Measurements from ENCODE around the gene DIP2C.
A peak's percentile ranks its signal among the peaks of the same experiment; 100 is the strongest.

DIP2C gene

DNA sequence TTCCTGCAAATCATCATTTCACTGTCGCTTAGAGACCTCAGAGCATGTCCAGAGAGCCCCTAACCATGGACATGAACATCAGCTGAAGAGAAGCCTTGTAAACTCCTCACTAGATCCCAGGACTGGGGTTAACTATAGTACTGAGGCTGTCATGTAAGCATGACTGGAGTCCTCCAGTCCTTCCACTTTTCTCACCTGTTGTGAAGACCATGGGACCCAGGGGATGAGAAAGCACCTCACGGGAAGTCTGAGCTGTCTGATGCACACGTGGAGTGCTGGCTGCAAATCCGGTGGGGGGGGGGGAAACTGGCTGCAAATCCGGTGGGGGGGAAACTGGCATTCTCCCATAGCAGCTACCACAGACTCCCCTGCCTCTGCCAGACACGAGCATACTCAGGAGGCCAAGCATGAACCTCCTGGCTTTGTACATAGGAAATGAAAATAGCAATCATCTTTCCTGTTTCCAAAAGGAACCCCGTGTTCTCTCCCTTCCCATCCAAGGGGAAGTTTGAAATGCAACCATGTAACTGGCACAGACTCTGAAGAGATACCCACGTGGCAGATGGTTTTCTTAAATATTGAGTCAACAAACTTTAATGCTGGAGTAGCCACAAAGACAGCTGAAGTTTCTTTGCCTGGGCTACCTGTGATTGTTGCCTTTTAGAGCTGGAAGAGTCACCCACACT is 292.8 kb downstream of the DIP2C start:
- no peak for DNase-seq

DNA sequence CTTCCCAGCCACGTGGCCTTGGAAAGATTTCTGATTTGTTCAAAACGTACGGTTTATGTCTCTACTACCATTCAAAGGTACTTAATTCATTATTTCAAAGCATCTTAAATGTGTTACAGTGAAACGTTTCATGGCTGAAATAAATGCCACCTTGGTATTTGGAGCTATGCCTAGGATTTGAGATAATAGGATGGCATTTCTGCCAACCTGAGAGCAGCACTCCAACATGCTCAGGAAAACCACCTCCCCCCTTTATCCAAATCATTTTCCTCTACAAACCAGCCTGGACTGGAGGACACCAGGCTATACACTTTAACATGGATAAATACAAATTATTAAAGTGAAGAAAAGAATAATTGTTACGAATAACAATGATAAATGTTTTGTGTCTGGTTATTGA is 293.4 kb downstream of the DIP2C start:
- no peak for DNase-seq

DNA sequence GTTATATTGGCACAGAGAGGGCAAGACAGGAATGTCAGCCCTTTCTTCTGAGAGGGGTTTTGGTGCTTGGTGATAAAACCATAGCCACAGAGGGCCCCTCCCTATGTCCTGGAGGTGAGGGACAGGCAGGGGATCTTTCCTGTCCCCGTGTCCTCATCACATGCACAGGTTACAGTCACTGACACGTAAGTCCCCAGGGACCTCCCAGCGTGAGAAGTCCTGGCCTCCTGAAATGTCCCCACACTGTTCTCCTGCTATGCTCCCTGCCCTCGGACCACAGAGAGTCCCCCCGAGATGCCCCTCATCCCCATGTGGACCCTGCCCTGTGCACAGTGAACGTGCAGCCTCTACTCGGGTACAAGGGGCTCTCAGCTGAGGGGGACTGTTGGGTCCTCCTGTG is 293.8 kb downstream of the DIP2C start:
- no peak for DNase-seq

DNA sequence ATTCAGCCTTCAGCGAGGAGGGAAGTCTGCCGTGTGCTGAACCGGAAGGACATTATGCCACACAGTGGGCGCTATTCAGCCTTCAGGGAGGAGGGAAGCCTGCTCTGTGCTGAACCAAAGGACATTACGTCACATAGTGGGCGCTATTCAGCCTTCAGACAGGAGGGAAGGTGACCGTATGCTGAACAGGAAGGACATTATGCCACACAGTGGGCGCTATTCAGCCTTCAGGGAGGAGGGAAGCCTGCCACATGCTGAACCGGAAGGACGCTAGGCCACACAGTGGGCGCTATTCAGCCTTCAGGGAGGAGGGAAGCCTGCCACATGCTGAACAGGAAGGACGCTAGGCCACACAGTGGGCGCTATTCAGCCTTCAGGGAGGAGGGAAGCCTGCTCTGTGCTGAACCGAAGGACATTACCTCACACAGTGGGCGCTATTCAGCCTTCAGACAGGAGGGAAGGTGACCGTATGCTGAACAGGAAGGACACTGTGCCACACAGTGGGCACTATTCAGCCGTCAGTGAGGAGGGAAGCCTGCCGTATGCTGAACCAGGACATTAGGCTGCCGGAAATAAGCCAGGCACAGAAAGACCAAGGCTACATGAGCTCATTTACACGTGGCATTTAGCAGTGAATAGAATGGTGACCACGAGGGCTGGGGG is 294.9 kb downstream of the DIP2C start:
- DNase-seq = peak; percentile 23

DNA sequence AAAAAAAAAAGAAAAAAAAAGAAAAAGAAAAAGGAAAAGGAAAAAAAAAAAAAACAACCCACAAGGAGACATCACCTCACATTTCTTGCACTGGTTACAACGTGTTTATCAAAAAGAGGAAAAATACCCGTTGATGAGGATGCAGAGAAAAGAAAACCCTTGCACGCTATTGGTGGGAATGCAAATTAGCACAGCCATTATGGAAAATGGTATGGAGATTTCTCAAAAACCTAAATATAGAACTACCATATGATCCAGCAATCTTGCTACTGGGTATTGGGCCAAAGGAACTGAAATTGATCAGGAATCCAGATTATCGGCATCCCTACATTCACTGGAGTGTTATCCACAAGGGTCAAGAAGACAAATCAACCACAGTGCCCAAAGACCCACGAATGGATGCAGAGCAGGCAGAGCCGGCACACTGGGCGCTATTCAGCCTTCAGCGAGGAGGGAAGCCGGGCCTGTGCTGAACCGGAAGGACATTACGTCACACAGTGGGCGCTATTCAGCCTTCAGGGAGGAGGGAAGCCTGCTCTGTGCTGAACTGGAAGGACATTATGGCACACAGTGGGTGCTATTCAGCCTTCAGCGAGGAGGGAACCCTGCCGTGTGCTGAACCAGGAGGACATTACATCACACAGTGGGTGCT is 295.6 kb downstream of the DIP2C start:
- DNase-seq = no peak

DNA sequence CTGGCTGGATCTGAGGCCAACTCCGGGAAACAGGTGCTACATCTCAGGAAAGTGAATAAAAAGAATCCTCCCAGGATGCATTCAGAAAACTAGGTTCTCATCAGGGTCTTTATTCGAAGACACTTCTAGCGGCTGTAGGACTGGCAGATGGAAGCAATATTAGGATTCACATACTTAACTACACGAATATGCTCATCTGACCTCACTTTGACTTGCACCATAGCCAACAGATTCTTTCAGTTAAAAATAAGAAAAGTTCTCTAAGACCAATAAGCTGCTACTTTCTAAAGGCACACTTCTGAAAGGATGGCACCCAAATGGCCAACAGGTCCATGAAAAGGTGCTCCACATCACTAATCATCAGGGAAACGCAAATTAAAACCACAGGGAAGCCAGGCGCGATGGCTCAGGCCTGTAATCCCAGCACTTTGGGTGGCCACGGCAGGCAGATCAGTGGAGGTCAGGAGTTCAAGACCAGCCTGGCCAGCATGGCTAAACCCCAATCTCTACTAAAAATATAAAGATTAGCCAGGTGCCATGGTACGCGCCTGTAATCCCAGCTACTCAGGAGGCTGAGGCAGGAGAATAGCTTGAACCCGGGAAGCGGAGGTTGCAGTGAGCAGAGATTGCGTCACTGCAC is 296.2 kb downstream of the DIP2C start:
- DNase-seq = no peak

DNA sequence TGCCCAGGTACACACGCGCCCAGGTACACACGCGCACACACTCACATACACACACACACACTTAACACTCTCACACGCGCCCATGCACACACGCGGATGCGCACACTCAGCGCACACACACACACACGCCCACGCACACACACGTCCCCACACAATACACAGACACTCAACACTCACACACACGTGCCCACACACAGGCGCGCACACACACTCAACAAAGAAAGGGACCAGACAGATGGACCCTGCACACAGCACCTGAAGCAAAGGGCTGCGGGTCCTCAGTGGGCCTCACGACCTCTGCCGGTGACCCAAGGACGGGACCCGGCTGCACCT is 296.8 kb downstream of the DIP2C start:
- no peak for DNase-seq

DNA sequence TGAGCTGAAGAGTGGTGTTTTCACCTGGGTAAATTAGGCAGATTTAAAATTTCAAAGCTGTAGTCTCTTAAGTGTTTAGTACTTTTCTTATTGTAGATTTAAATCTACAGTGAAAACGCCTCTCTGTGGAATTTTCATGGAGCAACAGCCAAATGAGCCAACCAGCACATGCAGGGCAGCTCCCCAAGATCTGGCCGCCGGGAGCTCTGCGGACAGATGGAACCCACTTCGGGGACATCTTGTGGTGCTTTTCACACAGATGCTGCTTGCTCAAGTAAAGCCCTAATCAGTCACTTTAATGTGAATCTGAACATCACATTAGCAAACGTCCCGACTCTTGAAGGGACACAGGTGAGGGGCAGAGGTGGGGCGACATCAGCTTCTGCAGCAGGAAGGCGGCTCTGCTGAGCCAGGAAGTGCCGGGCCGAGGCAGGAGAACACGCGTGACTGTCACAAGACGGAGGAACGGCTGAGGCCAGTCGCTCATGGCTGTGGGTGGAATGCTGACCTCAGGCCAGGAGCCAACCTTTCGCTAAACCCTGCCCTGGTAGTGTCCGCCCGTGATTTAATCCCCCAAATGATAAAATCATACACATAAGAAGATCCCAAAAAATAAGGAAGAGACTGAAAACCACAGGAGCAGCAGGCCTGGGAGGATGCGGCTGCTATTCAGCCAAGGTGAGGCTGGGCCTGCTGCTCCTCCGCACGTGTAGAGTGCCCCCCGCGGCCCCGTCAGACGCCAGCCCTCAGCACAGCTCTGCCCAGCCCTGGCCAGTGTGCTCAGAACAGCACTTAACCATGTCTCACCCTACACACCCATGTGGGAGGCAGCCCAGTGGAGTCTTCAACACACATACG is 297.4 kb downstream of the DIP2C start:
- no peak for DNase-seq

DNA sequence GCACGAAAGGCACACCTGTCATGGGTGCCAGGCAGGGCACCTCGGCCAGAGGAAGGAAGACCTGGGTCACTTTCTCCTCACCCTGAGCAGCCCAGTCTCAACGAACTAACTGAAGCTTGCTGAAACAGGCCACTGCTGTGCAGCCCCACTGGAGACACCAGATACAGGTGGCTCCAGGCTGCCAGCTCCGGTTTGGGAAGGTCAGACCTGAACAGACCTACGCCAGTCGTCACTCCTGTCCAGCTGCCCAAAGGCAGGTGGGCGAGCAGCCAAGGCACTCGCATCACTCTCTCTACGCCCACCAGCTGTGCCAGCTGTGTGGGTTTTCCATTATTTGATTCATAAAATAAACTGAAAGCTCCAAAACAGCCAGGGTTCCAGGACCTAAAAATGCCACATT is 298.2 kb downstream of the DIP2C start:
- DNase-seq = no peak

DNA sequence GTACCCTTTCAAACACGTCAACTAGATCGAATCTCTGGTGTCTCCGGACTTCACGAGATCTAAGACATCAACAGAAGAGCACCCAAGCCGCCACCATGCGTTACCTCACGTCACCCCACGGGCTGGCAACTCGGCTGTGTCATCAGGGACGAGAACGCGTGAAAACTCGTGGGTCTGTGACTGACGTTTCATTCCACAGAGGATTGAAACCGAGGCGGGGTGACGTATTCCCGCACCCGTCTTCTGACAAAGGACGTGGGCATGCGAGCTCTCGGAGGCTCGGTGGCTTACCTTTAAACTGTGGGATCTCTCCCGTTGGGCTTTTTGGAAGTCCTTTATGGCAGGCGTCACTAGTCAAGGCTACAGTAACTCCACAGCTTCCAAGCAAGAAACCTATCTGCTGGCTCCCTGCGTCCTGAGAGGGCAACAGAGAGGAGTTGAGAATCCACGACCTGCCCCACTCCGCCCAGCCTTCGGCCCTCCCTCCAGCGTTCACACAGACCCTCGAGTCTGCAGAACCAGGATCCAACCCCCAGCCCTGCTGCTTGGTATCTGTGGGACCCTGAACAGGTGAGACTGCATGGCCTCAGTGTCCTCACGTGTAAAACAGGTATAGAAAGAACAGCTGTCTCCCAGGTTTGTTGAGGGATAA is 298.9 kb downstream of the DIP2C start:
- DNase-seq = no peak

DNA sequence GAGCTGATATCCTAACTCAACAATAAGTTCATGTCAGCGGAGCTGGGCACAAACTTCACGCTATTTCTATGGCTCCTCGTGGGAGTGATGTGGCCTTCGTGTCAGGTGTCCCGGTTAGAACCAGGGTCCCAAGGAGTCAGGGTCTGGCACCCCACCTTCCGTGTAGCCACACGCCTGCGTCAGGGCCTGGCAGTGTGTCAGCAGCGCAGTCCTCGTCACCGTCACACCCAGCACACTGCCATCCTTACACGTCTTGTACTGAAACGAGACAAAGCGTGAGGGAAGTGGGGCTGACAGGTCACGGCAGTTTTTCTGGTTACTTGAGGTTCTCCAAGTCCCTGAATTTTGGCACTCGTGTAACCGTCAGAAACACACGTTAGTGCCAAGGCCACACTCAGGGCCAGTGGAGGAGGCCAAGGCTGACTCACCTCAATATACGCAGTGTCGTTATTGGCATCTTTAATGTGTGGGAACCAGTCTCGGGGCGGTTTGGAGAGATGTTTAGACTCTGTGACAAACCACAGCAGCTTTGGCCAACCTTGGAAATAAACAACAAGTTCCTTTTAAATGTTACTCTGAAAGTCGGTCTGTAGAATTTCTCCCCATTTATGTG is 299.5 kb downstream of the DIP2C start:
- no peak for DNase-seq

DNA sequence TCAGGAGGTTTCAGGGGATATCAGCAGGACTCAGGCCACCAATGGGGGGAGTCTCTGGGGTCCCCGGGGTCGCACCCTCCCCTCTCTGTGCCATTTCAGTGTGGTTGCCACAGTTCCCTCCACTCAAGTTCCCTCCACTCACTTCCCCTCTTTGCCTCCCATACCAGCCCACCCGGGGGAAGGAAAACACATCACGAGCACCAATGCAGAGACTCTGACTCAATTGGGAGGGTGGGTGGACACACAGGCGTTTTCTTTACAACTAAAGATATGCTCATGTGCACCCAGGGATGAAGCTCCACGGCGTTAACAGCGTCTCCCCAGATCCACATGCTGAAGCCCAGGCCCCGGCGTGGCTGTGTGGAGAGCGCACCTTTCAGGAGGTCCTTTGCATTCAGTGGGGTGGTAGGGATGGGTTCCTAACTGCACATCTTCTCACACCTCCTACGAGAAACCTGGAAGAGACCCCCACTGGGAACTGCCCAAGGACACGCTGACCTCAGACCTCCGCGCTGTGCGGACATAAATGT is 300.1 kb downstream of the DIP2C start:
- DNase-seq = no peak

DNA sequence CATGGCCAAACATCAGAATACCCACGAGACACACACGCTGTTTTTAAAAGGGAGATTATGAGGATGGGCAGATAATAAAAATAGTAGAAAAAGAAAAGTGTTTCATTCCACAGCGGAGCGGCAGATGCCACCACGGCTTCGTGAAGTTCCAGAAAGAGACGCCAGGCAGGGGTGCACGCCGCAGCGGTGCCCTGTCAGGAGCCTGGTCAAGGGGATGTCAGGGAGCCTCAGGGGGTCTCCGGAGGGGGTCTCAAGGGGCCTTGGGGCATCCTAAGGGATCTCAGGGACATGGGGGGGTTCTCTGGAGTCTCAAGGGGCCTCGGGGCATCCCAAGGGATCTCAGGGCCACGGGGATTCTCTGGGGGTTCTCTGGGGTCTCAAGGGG is 300.8 kb downstream of the DIP2C start:
- DNase-seq = no peak

DNA sequence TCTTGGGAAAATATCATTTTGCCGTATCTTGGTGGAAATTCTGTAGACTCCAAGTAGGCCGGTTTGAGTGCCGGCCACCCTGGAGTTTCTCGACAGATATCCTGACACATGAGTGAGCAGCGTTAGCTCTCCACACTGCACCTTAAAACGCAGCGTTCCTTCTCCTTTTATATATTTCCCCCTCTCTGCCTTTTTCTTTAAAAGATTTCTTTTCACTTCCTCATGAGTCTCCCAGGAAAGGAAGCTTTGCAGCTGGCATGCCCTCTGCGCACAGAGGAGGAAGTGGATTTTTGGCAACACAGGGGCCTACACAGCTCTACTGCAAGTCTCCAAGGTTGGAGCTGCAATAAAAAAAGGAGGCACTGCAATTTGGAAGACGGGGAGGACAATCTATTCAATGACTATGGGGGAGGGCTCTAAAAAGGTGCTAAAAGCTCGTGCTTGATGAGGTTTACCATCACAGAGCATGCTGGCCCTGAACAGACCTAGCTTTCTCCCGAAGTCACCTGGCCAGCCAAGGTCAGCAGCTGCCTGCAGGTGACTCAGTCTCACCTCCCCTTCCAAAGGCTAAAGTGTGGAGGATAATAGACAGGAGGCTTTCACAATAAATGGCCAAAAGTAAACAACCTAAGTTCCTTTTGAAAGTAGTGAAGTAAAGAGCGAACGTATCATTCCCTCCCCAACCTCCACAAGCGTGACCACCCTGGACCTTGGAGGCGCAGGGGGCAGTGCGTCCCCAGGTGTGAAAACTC is 301.4 kb downstream of the DIP2C start:
- no peak for DNase-seq

DNA sequence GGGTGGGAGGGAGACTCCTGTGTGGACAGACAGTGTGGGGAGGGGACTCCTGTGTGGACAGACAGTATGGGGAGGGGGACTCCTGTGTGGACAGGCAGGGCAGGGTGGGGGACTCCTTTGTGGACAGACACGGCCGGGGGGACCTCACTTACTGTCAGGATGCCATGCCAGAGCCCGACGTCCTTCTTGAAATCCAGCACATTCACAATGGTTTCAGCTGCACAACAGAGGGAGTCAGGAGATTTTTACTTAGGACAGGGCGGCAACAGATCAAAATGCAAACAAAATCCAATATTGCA is 301.9 kb downstream of the DIP2C start:
- DNase-seq = no peak

DNA sequence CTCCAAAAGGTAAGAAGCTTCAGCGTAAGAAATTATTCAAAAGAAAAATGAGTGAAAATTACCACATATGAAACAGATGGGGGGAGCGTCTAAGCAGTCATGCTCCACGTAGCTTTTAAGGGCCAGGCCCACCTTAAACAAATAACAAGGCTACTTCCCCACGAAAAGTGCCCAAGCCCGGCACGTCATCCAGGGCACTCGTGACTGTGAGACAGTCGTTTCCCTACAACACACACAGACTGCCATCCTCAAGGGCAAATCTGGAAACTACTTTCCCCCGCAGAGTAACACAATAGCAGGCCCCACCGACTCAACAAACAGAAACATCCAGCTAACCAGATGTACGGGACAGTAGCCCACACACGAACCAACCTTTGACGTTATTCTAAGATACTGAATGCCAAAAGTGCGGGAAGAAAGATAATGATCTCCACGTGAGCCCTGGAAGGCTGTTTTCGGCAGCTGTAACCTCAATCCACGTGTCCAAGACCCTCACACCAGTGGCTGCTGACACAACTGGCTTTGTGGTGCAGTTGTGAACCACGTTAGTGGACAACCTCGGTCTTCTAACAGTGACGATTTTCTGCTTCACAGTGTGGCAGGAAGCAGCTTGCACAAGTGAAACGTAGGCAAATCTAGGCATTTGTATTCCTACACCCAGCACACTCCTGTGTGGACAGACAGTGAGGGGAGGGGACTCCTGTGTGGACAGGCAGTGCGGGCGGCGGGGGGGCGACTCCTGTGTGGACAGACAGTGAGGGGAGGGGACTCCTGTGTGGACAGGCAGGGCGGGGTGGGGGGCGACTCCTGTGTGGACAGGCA is 302.5 kb downstream of the DIP2C start:
- DNase-seq = no peak

DNA sequence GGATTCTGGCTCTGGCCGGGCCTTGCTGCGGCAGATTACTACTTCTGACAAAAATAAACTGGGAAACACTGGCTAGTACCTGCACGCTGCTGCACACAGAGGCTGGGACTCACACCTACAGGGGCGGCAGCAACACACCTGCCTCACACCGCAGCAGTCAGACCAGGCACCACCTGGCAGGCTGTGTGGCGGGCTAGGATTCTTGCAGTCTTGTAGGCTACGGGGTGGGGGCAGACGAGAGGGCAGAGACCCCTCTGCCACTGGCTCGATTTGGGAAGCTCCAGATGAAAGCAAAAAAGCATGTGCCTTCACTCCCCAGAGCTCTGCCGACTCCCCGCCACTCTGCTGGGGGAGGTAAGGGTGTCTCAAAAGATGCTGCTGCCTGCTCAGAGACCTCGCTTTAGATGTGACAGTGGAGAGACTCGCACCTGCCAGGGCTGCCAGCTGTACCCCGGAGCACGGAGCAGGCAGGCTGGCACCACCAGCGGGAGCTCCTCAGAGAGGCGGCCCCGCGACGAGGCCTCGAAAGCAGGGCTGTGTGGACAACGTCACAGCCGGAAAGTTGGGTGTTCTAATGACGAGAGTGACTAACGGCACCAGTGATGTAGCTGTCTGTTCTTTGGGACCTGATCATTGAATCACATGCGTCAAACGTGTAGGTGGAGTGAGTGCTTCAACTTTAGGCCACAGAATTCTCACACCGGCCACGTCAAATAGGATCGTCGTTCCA is 303.7 kb downstream of the DIP2C start:
- no peak for DNase-seq

DNA sequence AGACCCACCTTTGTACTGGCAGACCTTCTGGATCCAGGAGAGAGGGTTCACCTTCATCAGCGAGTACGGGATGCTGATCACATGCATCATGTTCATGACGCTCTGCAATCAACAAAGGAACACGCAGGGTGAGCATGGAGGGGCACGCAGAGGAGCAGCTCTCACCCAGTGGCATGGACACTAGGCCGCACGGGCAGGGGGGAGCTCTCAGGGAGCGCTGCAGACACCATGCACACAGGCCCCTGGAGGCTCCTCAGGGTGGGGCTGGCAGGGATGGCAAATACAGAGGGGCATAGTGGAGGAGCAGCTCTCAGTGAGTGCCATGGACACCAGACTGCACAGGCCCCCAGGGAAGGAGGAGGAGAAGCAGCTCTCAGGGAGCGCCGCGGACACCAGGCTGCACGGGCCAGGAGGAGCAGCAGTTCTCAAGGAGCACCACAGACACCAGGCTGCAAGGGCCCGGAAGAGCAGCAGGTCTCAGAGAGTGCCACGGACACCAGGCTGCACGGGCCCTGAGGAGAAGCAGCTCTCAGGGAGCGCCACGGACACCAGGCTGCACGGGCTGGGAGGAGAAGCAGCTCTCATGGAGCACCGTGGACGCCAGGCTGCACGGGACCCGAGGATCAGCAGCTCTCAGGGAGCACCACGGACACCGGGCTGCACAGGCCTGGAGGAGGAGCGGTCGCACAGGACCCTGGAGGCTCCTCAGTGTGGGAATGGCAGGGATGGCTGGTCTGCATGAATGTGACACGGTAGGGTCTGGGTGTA is 304.7 kb downstream of the DIP2C start:
- DNase-seq = no peak

DNA sequence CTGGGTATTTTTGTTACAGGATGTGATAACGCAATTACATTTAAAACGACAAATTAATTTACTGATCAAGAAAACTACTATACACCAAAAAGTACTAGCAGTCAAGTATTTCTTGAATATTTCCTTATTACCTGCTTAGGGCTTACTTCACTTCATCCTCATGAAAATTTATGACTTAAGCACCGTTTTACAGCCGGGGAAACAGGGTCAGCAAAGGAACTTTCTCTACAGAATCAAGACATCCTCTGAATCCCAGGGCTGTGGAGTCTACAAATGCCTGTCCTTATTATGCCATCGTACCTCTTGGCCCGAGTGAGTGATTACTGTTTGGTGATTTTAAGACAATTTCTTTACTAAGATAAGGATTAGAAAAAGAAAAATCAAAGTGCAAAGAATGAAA is 305.9 kb downstream of the DIP2C start:
- DNase-seq = no peak

Data from stimulated activated CD8-positive, alpha-beta memory T cell treated with anti-CD3 and anti-CD28 coated beads, Interleukin-4, amount 100 ng/mL, for 48 hours (primary cell).